IPS-18a (cell line): ENCODE measurements around the gene CCNC.

Experiments used
- H3K27ac ChIP-seq: one replicate; pipeline ENCODE4 v1.5.1; 2013; ENCODE audit warnings: low read length
- H3K27me3 ChIP-seq: one replicate; pipeline ENCODE4 v1.6.1; 2013; ENCODE audit warnings: mild to moderate bottlenecking, low read length; ENCODE audit not compliant: control insufficient read depth, insufficient read depth
- H3K36me3 ChIP-seq: one replicate; pipeline ENCODE4 v1.6.1; 2013; ENCODE audit warnings: low read depth, low read length; ENCODE audit not compliant: control insufficient read depth
- H3K4me1 ChIP-seq: one replicate; pipeline ENCODE4 v1.6.1; 2013; ENCODE audit warnings: low read depth, low read length; ENCODE audit not compliant: control insufficient read depth
- H3K4me3 ChIP-seq: one replicate; pipeline ENCODE4 v1.5.1; 2013; ENCODE audit warnings: low read length
- H3K9ac ChIP-seq: one replicate; pipeline ENCODE4 v1.6.1; 2013; ENCODE audit warnings: mild to moderate bottlenecking, low read length, moderate library complexity
- H3K9me3 ChIP-seq: one replicate; pipeline ENCODE4 v1.6.1; 2013; ENCODE audit warnings: low read depth, low read length; ENCODE audit not compliant: control insufficient read depth

The CCNC gene

DNA sequence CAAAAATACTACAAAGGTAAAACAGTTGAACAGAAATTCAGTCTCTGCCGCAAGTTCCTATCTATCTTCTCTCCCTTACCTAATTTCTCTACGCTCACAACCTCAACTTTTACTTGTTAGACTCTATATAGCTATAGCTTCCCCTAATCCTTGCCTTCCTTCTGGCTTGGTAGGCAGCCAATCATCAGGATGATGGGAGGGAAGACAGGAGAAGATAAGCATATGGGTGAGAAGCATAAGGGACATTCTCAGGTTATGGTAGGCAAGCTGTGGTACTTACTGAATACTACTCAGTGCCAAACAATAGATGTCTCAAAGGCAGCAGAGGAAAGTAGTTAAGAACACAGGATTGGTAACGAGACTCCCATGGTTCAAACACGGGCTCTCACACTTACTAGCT is 7.8 kb downstream of the CCNC start:
- no peaks in the 10 kb centered on the region for H3K4me1 ChIP-seq
- no peaks in the 10 kb centered on the region for H3K9me3 ChIP-seq
- H3K4me3 ChIP-seq, result no peak overlapping the region
- no peaks in the 10 kb centered on the region for H3K27me3 ChIP-seq
- no peak overlapping the region for H3K9ac ChIP-seq
- peaks cover 45% of the 10 kb centered on the region for H3K36me3 ChIP-seq
- no peak overlapping the region for H3K27ac ChIP-seq

GRCh38 chr6:99559057-99559456 is 9.4 kb downstream of the CCNC start:
- H3K9ac ChIP-seq, result no peak overlapping the region
- no peaks in the 10 kb centered on the region for H3K27me3 ChIP-seq
- peaks cover 58% of the 10 kb centered on the region for H3K36me3 ChIP-seq
- no peaks in the 10 kb centered on the region for H3K9me3 ChIP-seq
- H3K4me1 ChIP-seq, result no peaks in the 10 kb centered on the region
- H3K4me3 ChIP-seq, result no peak overlapping the region
- H3K27ac ChIP-seq, result no peak overlapping the region

DNA sequence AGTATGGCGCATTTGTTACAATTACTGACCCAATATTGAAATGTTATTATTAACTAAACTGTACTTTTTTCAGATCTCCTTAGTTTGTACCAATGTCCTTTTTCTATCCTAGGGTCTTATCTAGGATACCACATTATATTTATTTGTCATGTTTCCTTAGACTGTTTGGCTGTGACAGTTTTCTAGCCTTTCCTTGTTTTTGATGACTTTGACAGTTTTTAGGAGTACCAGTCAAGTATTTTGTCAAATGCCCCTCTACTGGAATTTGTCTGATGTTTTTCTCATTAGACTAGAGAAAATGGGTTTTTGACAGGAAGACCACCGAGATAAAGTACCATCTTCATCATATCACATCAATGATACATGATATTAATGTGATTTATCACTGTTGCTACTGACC is 14.6 kb downstream of the CCNC start:
- Histone ChIP-seq H3K27me3 (no peaks in the 10 kb centered on the region), H3K9ac (no peak overlapping the region), H3K4me1 (no peaks in the 10 kb centered on the region), H3K4me3 (no peak overlapping the region), H3K27ac (no peak overlapping the region), H3K9me3 (no peaks in the 10 kb centered on the region), H3K36me3 (peaks cover 82% of the 10 kb centered on the region)

DNA sequence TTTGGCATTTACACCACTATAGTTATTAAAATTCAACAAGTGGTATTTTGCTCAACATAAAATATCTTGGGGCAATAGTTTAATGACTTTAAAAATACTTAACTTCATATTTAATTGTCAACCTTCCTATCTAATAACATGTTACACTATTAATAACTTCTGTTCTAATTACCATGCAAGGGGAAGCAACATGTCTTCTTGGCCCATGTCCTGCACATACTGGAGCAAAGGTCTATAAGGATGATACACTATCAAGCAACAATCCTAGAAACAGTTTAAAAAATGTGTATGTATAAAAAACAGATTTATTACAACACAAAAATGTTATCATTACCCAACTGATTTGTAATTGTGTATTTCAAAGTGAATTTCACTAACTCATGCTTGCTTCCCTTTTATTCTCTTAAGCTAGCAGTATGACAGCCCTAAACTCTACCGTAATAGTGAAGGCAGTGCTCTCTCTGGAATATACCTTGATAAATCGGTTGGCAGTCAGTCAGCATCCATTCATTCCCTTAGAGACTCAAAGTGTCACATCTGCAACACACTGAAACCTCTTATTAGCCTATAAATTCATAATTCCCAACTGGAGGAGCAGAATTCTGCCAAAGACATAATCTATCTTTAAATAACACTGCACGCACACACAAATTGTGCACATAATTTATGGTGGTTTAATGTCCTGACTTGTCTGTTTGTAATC is 18.3 kb downstream of the CCNC start:
- Histone ChIP-seq H3K4me3 (no peak overlapping the region), H3K9ac (no peak overlapping the region), H3K9me3 (no peaks in the 10 kb centered on the region), H3K27me3 (no peaks in the 10 kb centered on the region), H3K36me3 (peaks cover 79% of the 10 kb centered on the region), H3K27ac (no peak overlapping the region), H3K4me1 (no peaks in the 10 kb centered on the region)

DNA sequence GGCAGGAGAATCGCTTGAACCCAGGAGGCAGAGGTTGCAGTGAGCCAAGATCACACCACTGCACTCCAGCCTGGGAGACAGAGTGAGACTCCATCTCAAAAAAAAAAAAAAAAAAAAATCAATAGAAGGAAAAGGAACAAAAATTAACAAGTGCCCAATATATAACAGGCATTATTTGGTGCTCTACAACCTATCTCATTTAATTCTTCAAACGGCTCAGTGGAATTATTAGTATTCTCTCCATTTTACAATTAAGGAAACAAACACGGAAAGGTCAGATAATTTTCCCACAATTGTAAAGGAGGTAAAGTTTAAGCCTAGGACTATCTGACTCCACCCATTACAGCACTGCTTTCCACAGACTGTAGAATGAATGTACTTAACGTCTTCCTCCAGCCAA is 19.8 kb downstream of the CCNC start:
- Histone ChIP-seq H3K9me3 (no peaks in the 10 kb centered on the region), H3K36me3 (peaks cover 80% of the 10 kb centered on the region), H3K27ac (no peak overlapping the region), H3K4me3 (no peak overlapping the region), H3K27me3 (no peaks in the 10 kb centered on the region), H3K9ac (no peak overlapping the region), H3K4me1 (no peaks in the 10 kb centered on the region)

- no peak overlapping the region for H3K27ac ChIP-seq
- no peak overlapping the region for H3K9ac ChIP-seq
- H3K27me3 ChIP-seq, result no peaks in the 10 kb centered on the region
- H3K4me3 ChIP-seq, result no peak overlapping the region
- no peaks in the 10 kb centered on the region for H3K9me3 ChIP-seq
- H3K4me1 ChIP-seq, result no peaks in the 10 kb centered on the region
- H3K36me3 ChIP-seq, result peaks cover 82% of the 10 kb centered on the region
Measured at GRCh38 chr6:99547526-99547925, 20.9 kb downstream of the CCNC start.

- Histone ChIP-seq H3K36me3 (peaks cover 84% of the 10 kb centered on the region), H3K9ac (no peak overlapping the region), H3K4me3 (no peak overlapping the region), H3K9me3 (no peaks in the 10 kb centered on the region), H3K27ac (no peak overlapping the region), H3K4me1 (no peaks in the 10 kb centered on the region), H3K27me3 (no peaks in the 10 kb centered on the region)
Measured at GRCh38 chr6:99545442-99545841, 23.0 kb downstream of the CCNC start.

DNA sequence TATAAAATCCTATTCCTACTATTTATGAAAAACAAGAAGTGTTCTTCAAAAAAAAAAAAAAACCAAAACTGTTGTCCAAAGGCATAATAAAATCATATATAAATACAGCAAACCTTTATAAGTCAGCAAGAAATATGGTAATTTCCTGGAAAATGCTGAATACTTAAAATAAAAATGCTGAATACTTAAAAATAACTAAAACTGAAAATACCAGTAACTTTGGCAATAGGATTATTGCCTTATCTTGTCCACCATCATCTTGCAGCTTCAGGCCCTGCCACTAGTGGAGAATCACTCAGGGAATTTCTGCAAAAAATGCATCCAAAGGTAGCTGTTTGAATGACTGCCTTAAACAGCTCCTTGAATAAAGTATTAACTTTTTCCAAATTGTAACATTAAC is 24.5 kb downstream of the CCNC start:
- H3K9me3 ChIP-seq, result no peaks in the 10 kb centered on the region
- no peak overlapping the region for H3K9ac ChIP-seq
- peaks cover 77% of the 10 kb centered on the region for H3K36me3 ChIP-seq
- H3K27me3 ChIP-seq, result no peaks in the 10 kb centered on the region
- H3K27ac ChIP-seq, result no peak overlapping the region
- H3K4me1 ChIP-seq, result no peaks in the 10 kb centered on the region
- H3K4me3 ChIP-seq, result no peak overlapping the region

GRCh38 chr6:99530627-99531026 is 37.8 kb downstream of the CCNC start:
- H3K4me3 ChIP-seq, result no peak overlapping the region
- no peaks in the 10 kb centered on the region for H3K27me3 ChIP-seq
- no peak overlapping the region for H3K27ac ChIP-seq
- H3K36me3 ChIP-seq, result peaks cover 23% of the 10 kb centered on the region
- no peak overlapping the region for H3K9ac ChIP-seq
- H3K4me1 ChIP-seq, result no peaks in the 10 kb centered on the region
- no peaks in the 10 kb centered on the region for H3K9me3 ChIP-seq

DNA sequence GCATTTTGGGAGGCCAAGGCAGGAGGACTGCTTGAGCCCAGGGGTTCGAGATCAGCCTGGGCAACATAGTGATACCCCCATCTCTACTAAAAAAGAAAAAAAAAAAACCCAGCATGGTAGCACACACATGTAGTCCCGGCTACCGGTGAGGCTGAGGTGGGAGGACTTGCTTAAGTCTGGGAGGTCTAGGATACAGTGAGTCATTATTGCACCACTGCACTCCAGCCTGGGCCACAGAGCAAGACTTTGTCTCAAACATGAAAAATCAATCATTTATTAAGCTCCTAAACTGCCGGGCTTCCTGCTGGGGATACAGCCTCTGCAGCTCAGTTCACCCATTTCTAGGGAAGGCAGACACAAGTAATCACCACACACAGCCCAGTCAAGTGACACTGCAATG is 45.9 kb downstream of the CCNC start:
- H3K27me3 ChIP-seq, result no peaks in the 10 kb centered on the region
- H3K9ac ChIP-seq, result no peak overlapping the region
- no peak overlapping the region for H3K4me3 ChIP-seq
- H3K36me3 ChIP-seq, result no peaks in the 10 kb centered on the region
- no peaks in the 10 kb centered on the region for H3K9me3 ChIP-seq
- H3K4me1 ChIP-seq, result no peaks in the 10 kb centered on the region
- no peak overlapping the region for H3K27ac ChIP-seq

DNA sequence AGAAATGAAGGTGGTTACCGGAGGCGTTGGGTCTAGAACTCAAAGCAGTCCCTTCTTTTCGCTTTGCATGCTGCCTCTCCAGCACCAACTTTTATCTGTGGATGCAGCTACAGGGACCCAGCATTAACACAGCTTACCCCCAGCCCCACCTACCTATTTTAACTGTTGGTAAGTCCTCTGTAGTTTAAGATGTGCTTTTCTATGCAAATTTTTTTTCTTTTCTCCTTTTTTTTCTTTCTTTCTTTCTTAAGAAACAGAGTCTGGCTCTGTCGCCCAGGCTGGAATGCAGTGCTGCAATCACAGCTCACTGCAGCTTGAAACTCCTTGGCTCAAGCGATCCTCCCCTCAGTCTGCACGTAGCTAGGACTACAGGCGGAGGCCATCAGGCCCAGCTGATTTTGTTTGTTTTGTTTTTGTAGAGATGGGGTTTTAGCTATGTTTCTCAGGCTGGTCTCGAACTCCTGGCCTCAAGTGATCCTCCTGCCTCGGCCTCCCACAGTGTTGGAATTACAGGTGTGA is 46.8 kb downstream of the CCNC start:
- Histone ChIP-seq H3K36me3 (no peaks in the 10 kb centered on the region), H3K27ac (peak overlapping the region; percentile 75), H3K9ac (peak overlapping the region; percentile 97), H3K9me3 (no peaks in the 10 kb centered on the region), H3K4me1 (no peaks in the 10 kb centered on the region), H3K4me3 (peak overlapping the region; percentile 98), H3K27me3 (no peaks in the 10 kb centered on the region)
